ENCODE results near the gene PLAAT4. TPM values are rescaled to one million over a fixed set of nuclear protein-coding genes. Genes with fewer than 3 reads are reported as not detected.
"Not testable (repeated sequence)": the region's sequence is repeated elsewhere in the genome, so short reads cannot be mapped to it uniquely, and the experiment has no call there.

PLAAT4 gene
- total RNA-seq, 4 donors from 2014 or later, result 23.5 to 53.6 (median 39.8) TPM

GRCh38 chr11:63534895-63535461, 1.6 kb upstream of the PLAAT4 start:
- no peaks in the 10 kb centered on the region for H3K27me3 ChIP-seq
- no peaks in the 10 kb centered on the region for H3K36me3 ChIP-seq
- H3K4me1 ChIP-seq, result peaks cover 23 to 42% of the 10 kb centered on the region in 2 donors
- H3K4me3 ChIP-seq (replicated peaks in 1 of 3), result no peak overlapping the region
- TF ChIP-seq POLR2A (IDR thresholded peaks at IDR 0.05) (no peak), CTCF (IDR thresholded peaks at IDR 0.05) (no peak)
- DNase-seq, result no peak
- H3K9me3 ChIP-seq, result no peaks in the 10 kb centered on the region
- 88 to 89% methylated on average over 5 of the region's 5 CpGs for WGBS, 2 donors
- H3K27ac ChIP-seq, result no peak overlapping the region
- intact Hi-C loops (cut with DNase I), result no loop called here

- Histone ChIP-seq H3K4me3 (replicated peaks in 1 of 3) (no peak overlapping the region), H3K27me3 (no peaks in the 10 kb centered on the region), H3K36me3 (no peaks in the 10 kb centered on the region), H3K9me3 (no peaks in the 10 kb centered on the region), H3K27ac (no peak overlapping the region), H3K4me1 (peaks cover 23 to 42% of the 10 kb centered on the region in 2 donors)
- TF ChIP-seq POLR2A (IDR thresholded peaks at IDR 0.05) (no peak), CTCF (IDR thresholded peaks at IDR 0.05) (no peak)
- no peak for DNase-seq
- WGBS, 2 donors, result 67 to 85% methylated on average over 1 of the region's 1 CpG
- intact Hi-C loops (cut with DNase I), result no loop called here
Observed at GRCh38 chr11:63535734-63536133, 874 bp upstream of the PLAAT4 start.

- Histone ChIP-seq H3K9me3 (no peaks in the 10 kb centered on the region), H3K36me3 (no peaks in the 10 kb centered on the region), H3K4me1 (peaks cover 20 to 34% of the 10 kb centered on the region in 2 donors), H3K27me3 (no peaks in the 10 kb centered on the region), H3K4me3 (replicated peaks in 1 of 3) (peak overlapping the region in 2 of 3 donors; percentile 9 to 22), H3K27ac (peak overlapping the region; percentile 87 to 96 (median 93))
- intact Hi-C loops (cut with DNase I), result no loop called here
- DNase-seq, result peak; percentile 92 to 95
- peak in 1 of 2 donors; percentile 46 for TF ChIP-seq POLR2A (IDR thresholded peaks at IDR 0.05)
- TF ChIP-seq CTCF (IDR thresholded peaks at IDR 0.05), result no peak
- 15 to 17% methylated on average over 8 of the region's 8 CpGs for WGBS, 2 donors
Observed at GRCh38 chr11:63537293-63538101, 889 bp downstream of the PLAAT4 start.

GRCh38 chr11:63542506-63542905, 5.9 kb downstream of the PLAAT4 start:
- H3K27me3 ChIP-seq; intact Hi-C loops (cut with DNase I); H3K27ac ChIP-seq; DNase-seq; H3K36me3 ChIP-seq; H3K4me3 ChIP-seq (replicated peaks in 1 of 3); H3K9me3 ChIP-seq: not testable (repeated sequence)
- H3K4me1 ChIP-seq, result peaks cover 9 to 16% of the 10 kb centered on the region in 2 donors
- WGBS, 2 donors, result 79 to 80% methylated on average over 2 of the region's 2 CpGs

- TF ChIP-seq CTCF (IDR thresholded peaks at IDR 0.05) (no peak), POLR2A (IDR thresholded peaks at IDR 0.05) (no peak)
Observed at GRCh38 chr11:63543711-63544110, 7.1 kb downstream of the PLAAT4 start.

More at GRCh38 chr11:63543711-63544110, 7.1 kb downstream of the PLAAT4 start:
- H3K36me3 ChIP-seq, result no peaks in the 10 kb centered on the region
- H3K27ac ChIP-seq, result no peak overlapping the region
- H3K4me1 ChIP-seq, result peaks cover 3 to 4% of the 10 kb centered on the region in 2 donors
- no peak for DNase-seq
- H3K4me3 ChIP-seq (replicated peaks in 1 of 3), result no peak overlapping the region
- H3K27me3 ChIP-seq, result no peaks in the 10 kb centered on the region
- no peaks in the 10 kb centered on the region for H3K9me3 ChIP-seq
- 89% methylated on average over 2 of the region's 2 CpGs for WGBS, 2 donors
- intact Hi-C loops (cut with DNase I), result no loop called here
